Measurements from ENCODE around the gene CPED1.

GRCh38 chr7:120996988-120997345, 8.5 kb downstream of the CPED1 start:
- TF ChIP-seq POLR2AphosphoS5 (IDR thresholded peaks at IDR 0.05; ENCODE audit: low read depth): no peak
- TF ChIP-seq CTCF (conservative IDR thresholded peaks at IDR 0.05; ENCODE audit: low read depth in 2 of 2): no peak
- TF ChIP-seq JUNB (IDR thresholded peaks at IDR 0.05; ENCODE audit: unreplicated experiment): no peak
- TF ChIP-seq EZH2 (IDR thresholded peaks at IDR 0.05; ENCODE audit: low read depth, unreplicated experiment): no peak
- TF ChIP-seq REST (IDR thresholded peaks at IDR 0.05; ENCODE audit: unreplicated experiment): no peak
- no peak for TF ChIP-seq EZH2phosphoT487 (IDR thresholded peaks at IDR 0.05; ENCODE audit: unreplicated experiment)
- TF ChIP-seq STAT1 (IDR thresholded peaks at IDR 0.05; ENCODE audit: unreplicated experiment): no peak
- no peak for TF ChIP-seq ETS1 (IDR thresholded peaks at IDR 0.05)

All from GM23338 (cell line).